HG02870 (cell line): ENCODE measurements around the gene NELFB.
A peak's percentile ranks its signal among the peaks of the same experiment; 100 is the strongest.

Experiments used
- ATAC-seq: cut with Tn5 transposase; IDR thresholded peaks from one replicate; pipeline ENCODE4 v1.9.1; 2021; ENCODE audit warnings: mild to moderate bottlenecking, moderate library complexity; ENCODE audit not compliant: unreplicated experiment

The NELFB gene

GRCh38 chr9:137223078-137223970 is 31.8 kb upstream of the NELFB start:
- ATAC-seq = peak; percentile 65

- ATAC-seq = no peak
Measured at GRCh38 chr9:137224830-137225694, 30.1 kb upstream of the NELFB start, which contains the start of gene CYSRT1. Gene CYSRT1 (plus strand): TSS chr9:137225174. CDS start chr9:137225622, 448 bp downstream.

GRCh38 chr9:137225699-137226331 is 29.3 kb upstream of the NELFB start:
- ATAC-seq = no peak

- ATAC-seq = no peak
Measured at GRCh38 chr9:137226338-137227053, 28.6 kb upstream of the NELFB start.

- ATAC-seq = no peak
Measured at GRCh38 chr9:137227054-137227852, 27.9 kb upstream of the NELFB start, which contains the start of gene RNF224. Gene RNF224 (plus strand): TSS chr9:137227502. CDS start chr9:137228336, 834 bp downstream.

GRCh38 chr9:137227853-137228505 is 27.1 kb upstream of the NELFB start:
- no peak for ATAC-seq

- no peak for ATAC-seq
Measured at GRCh38 chr9:137228506-137228967, 26.6 kb upstream of the NELFB start.

GRCh38 chr9:137228968-137229896 is 25.9 kb upstream of the NELFB start:
- ATAC-seq = no peak

GRCh38 chr9:137229903-137230704 is 25.0 kb upstream of the NELFB start:
- ATAC-seq = no peak

GRCh38 chr9:137230705-137231371 is 24.3 kb upstream of the NELFB start, which contains the start of gene SLC34A3:
Gene SLC34A3 (plus strand): TSS chr9:137230901. CDS start chr9:137231703, 802 bp downstream.
- ATAC-seq = no peak

GRCh38 chr9:137231372-137232039 is 23.6 kb upstream of the NELFB start:
- ATAC-seq = no peak

GRCh38 chr9:137232101-137232500 is 23.0 kb upstream of the NELFB start:
- no peak for ATAC-seq

GRCh38 chr9:137232510-137232909 is 22.6 kb upstream of the NELFB start:
- ATAC-seq = no peak

- ATAC-seq = no peak
Measured at GRCh38 chr9:137233143-137233980, 21.8 kb upstream of the NELFB start.
